Glutamatergic neuron (in vitro differentiated cells): ENCODE results near the gene ZNF652. TPM values are rescaled to one million over a fixed set of nuclear protein-coding genes. Genes with fewer than 3 reads are reported as not detected.

ENCODE experiments used
- DNase-seq: peaks from one replicate; pipeline ENCODE4 v3.0.0; 2022
- H3K27ac Mint-ChIP-seq: one replicate; pipeline ENCODE4 v1.8.0; 2020; ENCODE audit warnings: mild to moderate bottlenecking, mixed read lengths, inconsistent platforms; ENCODE audit not compliant: unreplicated experiment
- H3K27me3 Mint-ChIP-seq: one replicate; pipeline ENCODE4 v1.8.0; 2020; ENCODE audit warnings: mild to moderate bottlenecking, moderate library complexity, mixed read lengths, inconsistent platforms; ENCODE audit not compliant: unreplicated experiment
- H3K36me3 Mint-ChIP-seq: one replicate; pipeline ENCODE4 v1.8.0; 2020; ENCODE audit warnings: mild to moderate bottlenecking, mixed read lengths, inconsistent platforms; ENCODE audit not compliant: unreplicated experiment
- H3K4me1 Mint-ChIP-seq: one replicate; pipeline ENCODE4 v1.8.0; 2020; ENCODE audit warnings: mild to moderate bottlenecking, low read depth, mixed read lengths, inconsistent platforms; ENCODE audit not compliant: unreplicated experiment
- H3K4me3 Mint-ChIP-seq: one replicate; pipeline ENCODE4 v1.8.0; 2020; ENCODE audit warnings: mild to moderate bottlenecking, mixed read lengths, inconsistent platforms; ENCODE audit not compliant: unreplicated experiment
- H3K9me3 Mint-ChIP-seq: one replicate; pipeline ENCODE4 v1.8.0; 2020; ENCODE audit warnings: mild to moderate bottlenecking, moderate library complexity, mixed read lengths, inconsistent platforms; ENCODE audit not compliant: unreplicated experiment
- total RNA-seq: library from RNA; stranded (reverse); fragmentation: NEBNext Ultra II Directional; extraction: Animal tissue kit (Norgen Biotek cat#: 25700); gene quantifications from one replicate; pipeline ENCODE4 v1.2.1, GENCODE V29; 2021; ENCODE audit not compliant: unreplicated experiment
- TF ChIP-seq, protein P1 (sequence below): fragments of 200-600 bp; sonication (generic); IDR thresholded peaks from one replicate; pipeline ENCODE4 v1.5.0; 2021; ENCODE audit not compliant: partially characterized antibody, unreplicated experiment

Gene ZNF652
- total RNA-seq, 1 donor from 2014 or later, result 37.4 TPM

DNA sequence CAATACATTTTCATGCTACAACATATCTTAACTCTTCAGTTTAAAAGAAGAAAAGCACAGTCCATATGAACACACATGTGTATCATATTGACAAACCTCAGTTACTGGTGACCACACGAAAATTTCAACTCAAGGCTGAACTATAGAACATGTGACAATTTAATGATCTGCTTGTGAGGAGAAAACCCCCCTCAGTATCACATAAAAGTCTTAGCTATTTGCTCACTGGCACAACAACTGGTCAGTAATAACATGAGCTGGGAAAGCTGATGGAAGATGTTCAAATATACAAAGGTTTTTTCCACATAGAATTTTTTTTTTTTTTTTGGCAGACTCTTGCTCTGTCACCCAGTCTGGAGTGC is 19.5 kb downstream of the ZNF652 start:
- H3K36me3 Mint-ChIP-seq, result no peaks in the 10 kb centered on the region
- H3K27me3 Mint-ChIP-seq, result no peaks in the 10 kb centered on the region
- DNase-seq, result no peak
- no peak overlapping the region for H3K4me3 Mint-ChIP-seq
- no peak overlapping the region for H3K27ac Mint-ChIP-seq
- peaks cover 2% of the 10 kb centered on the region for H3K4me1 Mint-ChIP-seq
- no peaks in the 10 kb centered on the region for H3K9me3 Mint-ChIP-seq
- TF ChIP-seq, protein P1, sequence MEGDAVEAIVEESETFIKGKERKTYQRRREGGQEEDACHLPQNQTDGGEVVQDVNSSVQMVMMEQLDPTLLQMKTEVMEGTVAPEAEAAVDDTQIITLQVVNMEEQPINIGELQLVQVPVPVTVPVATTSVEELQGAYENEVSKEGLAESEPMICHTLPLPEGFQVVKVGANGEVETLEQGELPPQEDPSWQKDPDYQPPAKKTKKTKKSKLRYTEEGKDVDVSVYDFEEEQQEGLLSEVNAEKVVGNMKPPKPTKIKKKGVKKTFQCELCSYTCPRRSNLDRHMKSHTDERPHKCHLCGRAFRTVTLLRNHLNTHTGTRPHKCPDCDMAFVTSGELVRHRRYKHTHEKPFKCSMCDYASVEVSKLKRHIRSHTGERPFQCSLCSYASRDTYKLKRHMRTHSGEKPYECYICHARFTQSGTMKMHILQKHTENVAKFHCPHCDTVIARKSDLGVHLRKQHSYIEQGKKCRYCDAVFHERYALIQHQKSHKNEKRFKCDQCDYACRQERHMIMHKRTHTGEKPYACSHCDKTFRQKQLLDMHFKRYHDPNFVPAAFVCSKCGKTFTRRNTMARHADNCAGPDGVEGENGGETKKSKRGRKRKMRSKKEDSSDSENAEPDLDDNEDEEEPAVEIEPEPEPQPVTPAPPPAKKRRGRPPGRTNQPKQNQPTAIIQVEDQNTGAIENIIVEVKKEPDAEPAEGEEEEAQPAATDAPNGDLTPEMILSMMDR, result no peak

DNA sequence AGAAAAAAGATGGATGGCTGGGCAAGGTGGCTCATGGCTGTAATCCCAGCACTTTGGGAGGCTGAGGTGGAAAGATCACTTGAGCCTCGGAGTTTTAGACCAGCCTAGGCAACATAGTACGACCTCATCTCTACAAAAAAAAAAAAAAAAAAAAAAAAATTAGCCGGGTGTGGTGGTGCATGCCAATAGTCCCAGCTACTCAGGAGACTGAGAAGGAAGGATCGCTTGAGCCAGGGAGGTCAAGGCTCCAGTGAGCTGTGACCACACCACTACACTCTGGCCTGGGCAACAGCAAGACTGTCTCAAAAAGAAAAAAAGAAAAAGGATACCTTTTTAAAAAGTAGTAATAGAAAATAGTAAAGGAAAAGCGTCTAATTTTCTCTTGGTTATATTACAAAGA is 20.7 kb downstream of the ZNF652 start:
- Mint-ChIP-seq H3K4me3 (no peak overlapping the region), H3K9me3 (no peaks in the 10 kb centered on the region), H3K27ac (no peak overlapping the region), H3K36me3 (no peaks in the 10 kb centered on the region), H3K4me1 (peaks cover 2% of the 10 kb centered on the region), H3K27me3 (no peaks in the 10 kb centered on the region)
- DNase-seq, result no peak
- TF ChIP-seq, protein P1, result no peak

DNA sequence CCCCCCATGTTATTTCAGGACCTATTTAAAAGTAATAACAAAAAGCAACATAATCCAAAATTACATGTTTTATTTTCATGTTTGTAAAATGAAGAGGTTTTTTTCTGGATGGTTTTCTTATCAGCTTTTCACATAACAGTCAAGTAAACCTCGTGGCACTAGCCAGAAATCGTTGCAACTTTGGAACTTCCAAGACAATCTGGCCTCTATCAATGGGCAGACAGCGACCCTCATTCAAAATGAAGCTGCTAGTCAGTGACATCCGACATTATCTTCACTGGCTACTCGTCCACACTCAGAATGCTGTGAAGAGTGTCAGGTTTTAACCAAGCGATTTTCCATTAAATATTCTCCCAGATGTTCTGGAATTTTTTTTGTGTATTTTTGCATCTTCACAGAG is 22.7 kb downstream of the ZNF652 start:
- H3K4me3 Mint-ChIP-seq, result no peak overlapping the region

DNA sequence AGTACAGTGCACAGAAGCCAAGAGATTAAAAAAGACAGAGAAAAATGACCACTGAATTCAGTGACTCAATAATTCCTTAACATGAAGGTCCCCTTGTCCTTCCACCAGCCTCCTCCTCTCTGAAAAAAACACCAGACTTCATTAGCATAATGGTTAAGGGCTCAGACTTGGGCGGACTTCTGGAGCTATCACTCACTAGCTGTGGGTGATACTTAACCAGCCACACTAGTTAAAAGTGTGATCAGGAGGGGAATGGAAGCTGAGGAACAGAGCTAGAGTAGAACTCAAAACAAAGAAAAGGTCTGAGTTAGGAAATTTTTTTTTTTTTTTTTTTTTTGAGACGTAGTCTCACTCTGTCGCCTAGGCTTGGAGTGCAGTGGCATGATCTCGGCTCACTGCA is 23.2 kb downstream of the ZNF652 start:
- DNase-seq, result no peak
- H3K9me3 Mint-ChIP-seq, result no peaks in the 10 kb centered on the region
- H3K4me3 Mint-ChIP-seq, result no peak overlapping the region
- H3K27ac Mint-ChIP-seq, result no peak overlapping the region
- no peaks in the 10 kb centered on the region for H3K36me3 Mint-ChIP-seq
- no peaks in the 10 kb centered on the region for H3K27me3 Mint-ChIP-seq
- TF ChIP-seq, protein P1, result no peak
- peaks cover 2% of the 10 kb centered on the region for H3K4me1 Mint-ChIP-seq

More for the DNA sequence above, 22.7 kb downstream of the ZNF652 start:
- H3K4me1 Mint-ChIP-seq, result peaks cover 2% of the 10 kb centered on the region
- no peaks in the 10 kb centered on the region for H3K36me3 Mint-ChIP-seq
- H3K27me3 Mint-ChIP-seq, result no peaks in the 10 kb centered on the region
- no peak overlapping the region for H3K27ac Mint-ChIP-seq
- H3K9me3 Mint-ChIP-seq, result no peaks in the 10 kb centered on the region
- TF ChIP-seq, protein P1, result no peak
- no peak for DNase-seq

DNA sequence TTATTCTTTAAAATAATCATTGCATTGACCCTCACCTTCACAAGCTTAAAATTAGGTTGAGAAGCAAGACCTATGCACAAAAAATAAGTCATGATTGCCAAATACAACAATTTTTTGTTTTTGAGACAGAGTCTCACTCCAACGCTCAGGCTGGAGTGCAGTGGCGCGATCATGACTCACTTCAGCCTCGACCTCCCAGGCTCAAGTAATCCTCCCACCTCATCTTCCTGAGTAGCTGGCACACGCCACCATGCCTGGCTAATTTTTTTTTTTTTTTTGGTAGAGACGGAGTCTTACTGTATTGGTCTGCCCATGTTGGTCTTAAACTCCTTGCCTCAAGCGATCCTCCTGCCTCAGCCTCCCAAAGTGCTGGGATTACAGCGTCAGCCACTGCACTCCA is 24.2 kb downstream of the ZNF652 start:
- TF ChIP-seq, protein P1, result no peak
- no peak overlapping the region for H3K27ac Mint-ChIP-seq
- H3K36me3 Mint-ChIP-seq, result no peaks in the 10 kb centered on the region
- no peaks in the 10 kb centered on the region for H3K9me3 Mint-ChIP-seq
- H3K4me3 Mint-ChIP-seq, result no peak overlapping the region
- H3K27me3 Mint-ChIP-seq, result no peaks in the 10 kb centered on the region
- no peak for DNase-seq
- H3K4me1 Mint-ChIP-seq, result peaks cover 2% of the 10 kb centered on the region
